B cell (primary cell): Measurements from ENCODE around the gene PFN3.

Experiments
- EZH2 ChIP-seq: IDR thresholded peaks from 2 replicates; pipeline ENCODE4 v1.6.1; 2012; ENCODE audit warnings: borderline replicate concordance, low read depth, mild to moderate bottlenecking, moderate library complexity, low read length; ENCODE audit not compliant: insufficient read depth, poor library complexity, severe bottlenecking
- TF ChIP-seq, protein P1 (sequence below): fragments of 200-600 bp; IDR thresholded peaks from one replicate; pipeline ENCODE4 v1.8.0; 2022; ENCODE audit warnings: antibody characterized with exemption, mild to moderate bottlenecking

DNA sequence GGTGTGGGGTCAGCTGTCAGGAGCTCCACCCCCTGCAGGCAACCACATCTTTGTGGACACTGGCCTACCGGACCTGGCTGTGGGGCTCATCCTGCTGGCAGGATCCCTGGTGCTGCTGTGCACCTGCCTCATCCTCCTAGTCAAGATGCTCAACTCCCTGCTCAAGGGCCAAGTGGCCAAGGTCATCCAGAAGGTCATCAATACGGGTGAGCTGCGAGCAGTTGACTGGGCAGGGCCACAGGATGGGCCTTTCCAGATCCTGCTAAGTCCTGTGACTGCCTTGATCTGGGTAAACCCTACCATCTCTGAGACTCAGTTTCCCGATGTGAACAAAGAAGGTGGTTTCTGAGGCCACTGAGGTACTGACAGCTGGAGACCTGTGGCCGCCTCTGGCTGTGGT lies 6.5 kb downstream of the PFN3 start:
- no peak for TF ChIP-seq EZH2
- TF ChIP-seq, protein P1, sequence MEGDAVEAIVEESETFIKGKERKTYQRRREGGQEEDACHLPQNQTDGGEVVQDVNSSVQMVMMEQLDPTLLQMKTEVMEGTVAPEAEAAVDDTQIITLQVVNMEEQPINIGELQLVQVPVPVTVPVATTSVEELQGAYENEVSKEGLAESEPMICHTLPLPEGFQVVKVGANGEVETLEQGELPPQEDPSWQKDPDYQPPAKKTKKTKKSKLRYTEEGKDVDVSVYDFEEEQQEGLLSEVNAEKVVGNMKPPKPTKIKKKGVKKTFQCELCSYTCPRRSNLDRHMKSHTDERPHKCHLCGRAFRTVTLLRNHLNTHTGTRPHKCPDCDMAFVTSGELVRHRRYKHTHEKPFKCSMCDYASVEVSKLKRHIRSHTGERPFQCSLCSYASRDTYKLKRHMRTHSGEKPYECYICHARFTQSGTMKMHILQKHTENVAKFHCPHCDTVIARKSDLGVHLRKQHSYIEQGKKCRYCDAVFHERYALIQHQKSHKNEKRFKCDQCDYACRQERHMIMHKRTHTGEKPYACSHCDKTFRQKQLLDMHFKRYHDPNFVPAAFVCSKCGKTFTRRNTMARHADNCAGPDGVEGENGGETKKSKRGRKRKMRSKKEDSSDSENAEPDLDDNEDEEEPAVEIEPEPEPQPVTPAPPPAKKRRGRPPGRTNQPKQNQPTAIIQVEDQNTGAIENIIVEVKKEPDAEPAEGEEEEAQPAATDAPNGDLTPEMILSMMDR = no peak
